ENCODE results near the gene KLC4. TPM values are rescaled to one million over a fixed set of nuclear protein-coding genes. Genes with fewer than 3 reads are reported as not detected.

KLC4 gene
- total and polyA plus RNA-seq, 9 of the 15 experiments (the other 6 are each of a cell fraction or from before 2014, with no cell fraction given), result 1.7 to 16.2 (median 7.7) TPM

GRCh38 chr6:43013843-43014433 lies 45.5 kb upstream of the KLC4 start, which contains the start of the genes KLHDC3 and MEA1 (continued):
- TF ChIP-seq NCOA6 (IDR thresholded peaks at IDR 0.05), result no peak
- TF ChIP-seq ZNF511 (CRISPR knock-in tag; IDR thresholded peaks at IDR 0.05), result 0 out of 2 replicates have a peak, but pooled peaks have one; percentile 14
- peak; percentile 70 for TF ChIP-seq RBBP5 (IDR thresholded peaks at IDR 0.05; ENCODE audit: borderline replicate concordance, insufficient read depth, low read length, poor library complexity, severe bottlenecking)
- no peak for TF ChIP-seq ZC3H11A (IDR thresholded peaks at IDR 0.05; ENCODE audit: low read depth, low read length)
- no peak for TF ChIP-seq E4F1 (CRISPR knock-in tag; IDR thresholded peaks at IDR 0.05; ENCODE audit: borderline replicate concordance)
- TF ChIP-seq DNMT1 (IDR thresholded peaks at IDR 0.05), result no peak
- no peak for TF ChIP-seq ZNF174 (CRISPR knock-in tag; IDR thresholded peaks at IDR 0.05)
- TF ChIP-seq ATF6 (CRISPR knock-in tag; IDR thresholded peaks at IDR 0.05), result peak; percentile 6; the same call in 1 of the 2 replicates
- no peak for TF ChIP-seq BACH1 (tag; IDR thresholded peaks at IDR 0.05)
- TF ChIP-seq PHB (CRISPR knock-in tag; IDR thresholded peaks at IDR 0.05), result no peak
- no peak for TF ChIP-seq ASH1L (IDR thresholded peaks at IDR 0.05; ENCODE audit: borderline replicate concordance, low read depth, partially characterized antibody)
- peak; percentile 72 for TF ChIP-seq JUND (IDR thresholded peaks at IDR 0.05; ENCODE audit: borderline replicate concordance, low read depth, low read length)
- TF ChIP-seq JUND (tag; IDR thresholded peaks at IDR 0.05; ENCODE audit: borderline replicate concordance, low read depth, low read length), result peak; percentile 58; the same call in 1 of the 3 replicates
- peak in 1 of 2 experiments; percentile 56; a peak in 1 of 3 replicates for TF ChIP-seq CBX3 (IDR thresholded peaks at IDR 0.05; ENCODE audit: borderline replicate concordance in 1 of 2, low read length in 2 of 2)
- TF ChIP-seq ETV5 (CRISPR knock-in tag; IDR thresholded peaks at IDR 0.05; ENCODE audit: low read depth), result peak; percentile 83
- no peak for TF ChIP-seq SMARCA5 (IDR thresholded peaks at IDR 0.05)
- TF ChIP-seq MLLT1 (IDR thresholded peaks at IDR 0.05), result no peak
- TF ChIP-seq CBX1 (IDR thresholded peaks at IDR 0.05; ENCODE audit: low read depth), result no peak; the same call in 1 of the 2 replicates
- TF ChIP-seq CREM (IDR thresholded peaks at IDR 0.05; ENCODE audit: low read depth), result peak; percentile 96
- TF ChIP-seq HOMEZ (CRISPR knock-in tag; IDR thresholded peaks at IDR 0.05), result no peak
- TF ChIP-seq SOX6 (IDR thresholded peaks at IDR 0.05), result no peak
